Liver (tissue), 9 donors: Measurements from ENCODE around the gene PPP2R2C. TPM values are rescaled to one million over a fixed set of nuclear protein-coding genes. Genes with fewer than 3 reads are reported as not detected.

Source experiments
- DNase-seq: peaks from one replicate; pipeline ENCODE4 v3.0.0-alpha.2; 2017; ENCODE audit warnings: low spot score
- H3K27ac ChIP-seq, 2 donors: one replicate each; pipeline ENCODE4 v1.7.0; 2013; ENCODE audit warnings: inconsistent platforms in 2 of 2, low read length in 2 of 2, control low read depth in 1 of 2, low read depth in 1 of 2, mild to moderate bottlenecking in 1 of 2
- H3K27me3 ChIP-seq, 4 donors: one replicate each; pipeline versions ENCODE4 v1.6.1 to v1.7.0; 2013; ENCODE audit warnings: low read length in 3 of 4, inconsistent platforms in 1 of 4, mild to moderate bottlenecking in 1 of 4, moderate library complexity in 1 of 4; ENCODE audit not compliant: control insufficient read depth in 4 of 4, insufficient read depth in 4 of 4
- H3K36me3 ChIP-seq, 4 donors: one replicate each; pipeline versions ENCODE4 v1.6.1 to v1.7.0; 2013; ENCODE audit warnings: low read length in 3 of 4, mild to moderate bottlenecking in 3 of 4, low read depth in 1 of 4, moderate library complexity in 1 of 4; ENCODE audit not compliant: control insufficient read depth in 4 of 4, insufficient read depth in 3 of 4
- H3K4me1 ChIP-seq, 4 donors: one replicate each; pipeline versions ENCODE4 v1.6.1 to v1.7.0; 2013; ENCODE audit warnings: low read length in 3 of 4, mild to moderate bottlenecking in 3 of 4, moderate library complexity in 1 of 4; ENCODE audit not compliant: control insufficient read depth in 4 of 4, insufficient read depth in 4 of 4
- H3K4me3 ChIP-seq, 3 donors: one replicate each; pipeline versions ENCODE4 v1.6.1 to v1.7.0; 2013; ENCODE audit warnings: low read length in 3 of 3, control low read depth in 1 of 3, low read depth in 1 of 3, mild to moderate bottlenecking in 1 of 3
- H3K9ac ChIP-seq, 2 donors: one replicate each; pipeline ENCODE4 v1.7.0; 2013; ENCODE audit warnings: low read length in 2 of 2, mild to moderate bottlenecking in 2 of 2, moderate library complexity in 2 of 2, control low read depth in 1 of 2, low read depth in 1 of 2
- H3K9me3 ChIP-seq, 4 donors: one replicate each; pipeline versions ENCODE4 v1.6.1 to v1.7.0; 2013; ENCODE audit warnings: low read length in 3 of 4; ENCODE audit not compliant: control insufficient read depth in 4 of 4
- EGR1 ChIP-seq, 2 donors: IDR thresholded peaks; 2 replicates each; pipeline ENCODE4 v1.6.1; 2016 to 2018; ENCODE audit warnings: antibody characterized with exemption in 2 of 2, low read depth in 2 of 2
- FOXA1 ChIP-seq: IDR thresholded peaks from 2 replicates; pipeline ENCODE4 v1.6.1; 2016; ENCODE audit warnings: antibody characterized with exemption
- FOXA2 ChIP-seq: IDR thresholded peaks from 2 replicates; pipeline ENCODE4 v1.6.1; 2016; ENCODE audit warnings: antibody characterized with exemption
- GABPA ChIP-seq, 2 donors: IDR thresholded peaks in 1 of 2; conservative IDR thresholded peaks in 1 of 2; 2 replicates each; pipeline ENCODE4 v1.6.1; 2016; ENCODE audit warnings: antibody characterized with exemption in 2 of 2, mild to moderate bottlenecking in 1 of 2, moderate library complexity in 1 of 2
- HNF4A ChIP-seq, 2 donors: conservative IDR thresholded peaks; 2 replicates each; pipeline ENCODE4 v1.6.1; 2016; ENCODE audit warnings: antibody characterized with exemption in 2 of 2, mild to moderate bottlenecking in 2 of 2
- HNF4G ChIP-seq: IDR thresholded peaks from 2 replicates; pipeline ENCODE4 v1.6.1; 2016; ENCODE audit warnings: antibody characterized with exemption
- JUND ChIP-seq, 2 donors: IDR thresholded peaks; 2 replicates each; pipeline ENCODE4 v1.6.1; 2016; ENCODE audit warnings: antibody characterized with exemption in 2 of 2
- NR2F2 ChIP-seq: IDR thresholded peaks from 2 replicates; pipeline ENCODE4 v1.6.1; 2016; ENCODE audit warnings: antibody characterized with exemption
- RAD21 ChIP-seq, 2 donors: IDR thresholded peaks; 2 replicates each; pipeline ENCODE4 v1.6.1; 2016; ENCODE audit warnings: antibody characterized with exemption in 2 of 2, mild to moderate bottlenecking in 2 of 2
- RXRA ChIP-seq, 2 donors: IDR thresholded peaks; 2 replicates each; pipeline ENCODE4 v1.6.1; 2017 to 2018; ENCODE audit warnings: antibody characterized with exemption in 2 of 2, mild to moderate bottlenecking in 1 of 2
- SP1 ChIP-seq: IDR thresholded peaks from 2 replicates; pipeline ENCODE4 v1.6.1; 2018; ENCODE audit warnings: antibody characterized with exemption, mild to moderate bottlenecking
- TAF1 ChIP-seq: conservative IDR thresholded peaks from 2 replicates; pipeline ENCODE4 v1.6.1; 2016; ENCODE audit warnings: antibody characterized with exemption, mild to moderate bottlenecking
- YY1 ChIP-seq: IDR thresholded peaks from 2 replicates; pipeline ENCODE4 v1.6.1; 2016; ENCODE audit warnings: antibody characterized with exemption, mild to moderate bottlenecking
- WGBS: extraction: QIAGEN DNeasy Blood & Tissue Kit; methylation state at CpG from one replicate; pipeline ENCODE4 v1.1.7; 2013; 5-methylcytosine and 5-hydroxymethylcytosine counted together
- polyA plus RNA-seq, 2 donors: library from polyadenylated mRNA; stranded (reverse) in 1 of 2; unstranded in 1 of 2; fragments of 200-250 nt in 1 of 2; fragments of >200 nt in 1 of 2; fragmentation: Nextera tagmentation in 1 of 2; extraction: Ambion mirVana in 1 of 2; gene quantifications; one replicate each; pipeline versions ENCODE4 v1.2.1 to v1.2.3, GENCODE V29; 2013 to 2015
- total RNA-seq, 2 donors: library from RNA; depleted of rRNA; stranded (reverse); fragments of >200 nt; gene quantifications; one replicate each; pipeline ENCODE4 v1.2.3, GENCODE V29; 2014
- TF ChIP-seq, protein P1 (sequence below): IDR thresholded peaks from 2 replicates; pipeline ENCODE4 v1.6.1; 2016; ENCODE audit warnings: antibody characterized with exemption
- TF ChIP-seq, protein P2 (sequence below): IDR thresholded peaks from 2 replicates; pipeline ENCODE4 v1.6.1; 2016; ENCODE audit warnings: antibody characterized with exemption
- TF ChIP-seq, protein P3 (sequence below): IDR thresholded peaks from 2 replicates; pipeline ENCODE4 v1.6.1; 2016; ENCODE audit warnings: antibody characterized with exemption
- TF ChIP-seq, protein P4 (sequence below): fragments of 150-350 bp; IDR thresholded peaks from 2 replicates; pipeline ENCODE4 v1.5.1; 2017; ENCODE audit warnings: improper control_type of control experiment, low read depth, low read length; ENCODE audit not compliant: missing input control
- donor health status: healthy.
- donor health status: healthy.
- donor health status: healthy.
- donor health status: healthy.
- donor health status: healthy.

Gene PPP2R2C
- total and polyA plus RNA-seq, 4 donors: under 0.01 to 0.01 TPM; not detected in 2

DNA sequence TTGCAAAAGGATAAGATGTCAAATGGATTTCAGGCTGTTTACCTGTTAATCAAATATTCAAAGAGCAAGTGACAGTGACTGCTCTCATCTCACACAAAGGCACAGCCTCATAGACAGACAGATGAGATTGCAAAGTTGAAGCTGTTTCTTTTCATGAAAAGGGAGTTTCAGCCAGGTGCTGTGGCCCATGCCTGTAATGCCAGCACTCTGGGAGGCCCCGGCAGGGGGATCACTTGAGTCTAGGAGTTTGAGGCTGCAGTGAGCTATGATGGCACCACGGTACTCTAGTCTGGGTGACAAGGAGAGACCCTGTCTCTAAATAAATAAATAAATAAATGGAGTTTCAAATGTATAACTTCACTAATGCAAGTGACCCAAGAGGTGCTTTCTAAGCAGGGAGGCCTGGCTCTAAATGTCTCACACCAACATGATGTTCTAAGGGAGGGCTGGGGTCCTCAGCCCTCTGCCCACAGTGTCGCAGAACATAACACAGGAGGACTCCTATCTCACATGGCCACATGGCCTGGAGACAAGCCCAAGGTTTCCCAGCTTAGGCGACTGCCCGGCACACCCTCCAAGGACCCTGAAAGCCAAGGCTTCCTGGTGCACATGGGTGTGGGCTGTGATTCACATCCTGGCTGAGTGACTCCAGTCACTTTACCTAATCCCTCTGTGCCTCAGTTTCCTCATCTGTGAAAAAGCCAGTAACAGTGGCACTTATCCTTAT, 26.8 kb downstream of the PPP2R2C start:
- 84% methylated on average over 5 of the region's 5 CpGs for WGBS
- no peaks in the 10 kb centered on the region for H3K4me1 ChIP-seq
- no peaks in the 10 kb centered on the region for H3K36me3 ChIP-seq
- H3K27me3 ChIP-seq: peaks cover 0 to 5% (median 1%) of the 10 kb centered on the region in 4 donors
- no peak for TF ChIP-seq NR2F2
- TF ChIP-seq TAF1: no peak
- TF ChIP-seq JUND (IDR thresholded peaks at IDR 0.05): no peak
- TF ChIP-seq YY1: no peak
- no peak for TF ChIP-seq GABPA (IDR thresholded peaks at IDR 0.05 in 1 of 2, conservative IDR thresholded peaks at IDR 0.05 in 1 of 2)
- TF ChIP-seq HNF4A (conservative IDR thresholded peaks at IDR 0.05): no peak
- TF ChIP-seq FOXA2: no peak
- TF ChIP-seq SP1: no peak
- TF ChIP-seq, protein P1, sequence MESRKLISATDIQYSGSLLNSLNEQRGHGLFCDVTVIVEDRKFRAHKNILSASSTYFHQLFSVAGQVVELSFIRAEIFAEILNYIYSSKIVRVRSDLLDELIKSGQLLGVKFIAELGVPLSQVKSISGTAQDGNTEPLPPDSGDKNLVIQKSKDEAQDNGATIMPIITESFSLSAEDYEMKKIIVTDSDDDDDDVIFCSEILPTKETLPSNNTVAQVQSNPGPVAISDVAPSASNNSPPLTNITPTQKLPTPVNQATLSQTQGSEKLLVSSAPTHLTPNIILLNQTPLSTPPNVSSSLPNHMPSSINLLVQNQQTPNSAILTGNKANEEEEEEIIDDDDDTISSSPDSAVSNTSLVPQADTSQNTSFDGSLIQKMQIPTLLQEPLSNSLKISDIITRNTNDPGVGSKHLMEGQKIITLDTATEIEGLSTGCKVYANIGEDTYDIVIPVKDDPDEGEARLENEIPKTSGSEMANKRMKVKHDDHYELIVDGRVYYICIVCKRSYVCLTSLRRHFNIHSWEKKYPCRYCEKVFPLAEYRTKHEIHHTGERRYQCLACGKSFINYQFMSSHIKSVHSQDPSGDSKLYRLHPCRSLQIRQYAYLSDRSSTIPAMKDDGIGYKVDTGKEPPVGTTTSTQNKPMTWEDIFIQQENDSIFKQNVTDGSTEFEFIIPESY: no peak
- no peak for TF ChIP-seq FOXA1
- TF ChIP-seq EGR1 (IDR thresholded peaks at IDR 0.05; ENCODE audit: low read depth in 2 of 2): no peak
- TF ChIP-seq HNF4G: no peak
- TF ChIP-seq, protein P2, sequence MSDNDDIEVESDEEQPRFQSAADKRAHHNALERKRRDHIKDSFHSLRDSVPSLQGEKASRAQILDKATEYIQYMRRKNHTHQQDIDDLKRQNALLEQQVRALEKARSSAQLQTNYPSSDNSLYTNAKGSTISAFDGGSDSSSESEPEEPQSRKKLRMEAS: no peak
- no peak for TF ChIP-seq RXRA (IDR thresholded peaks at IDR 0.05)
- TF ChIP-seq, protein P3, sequence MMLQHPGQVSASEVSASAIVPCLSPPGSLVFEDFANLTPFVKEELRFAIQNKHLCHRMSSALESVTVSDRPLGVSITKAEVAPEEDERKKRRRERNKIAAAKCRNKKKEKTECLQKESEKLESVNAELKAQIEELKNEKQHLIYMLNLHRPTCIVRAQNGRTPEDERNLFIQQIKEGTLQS: no peak
- no peak overlapping the region for H3K9ac ChIP-seq
- H3K27ac ChIP-seq: no peak overlapping the region
- no peak for DNase-seq
- H3K9me3 ChIP-seq: no peaks in the 10 kb centered on the region
- H3K4me3 ChIP-seq: no peak overlapping the region

DNA sequence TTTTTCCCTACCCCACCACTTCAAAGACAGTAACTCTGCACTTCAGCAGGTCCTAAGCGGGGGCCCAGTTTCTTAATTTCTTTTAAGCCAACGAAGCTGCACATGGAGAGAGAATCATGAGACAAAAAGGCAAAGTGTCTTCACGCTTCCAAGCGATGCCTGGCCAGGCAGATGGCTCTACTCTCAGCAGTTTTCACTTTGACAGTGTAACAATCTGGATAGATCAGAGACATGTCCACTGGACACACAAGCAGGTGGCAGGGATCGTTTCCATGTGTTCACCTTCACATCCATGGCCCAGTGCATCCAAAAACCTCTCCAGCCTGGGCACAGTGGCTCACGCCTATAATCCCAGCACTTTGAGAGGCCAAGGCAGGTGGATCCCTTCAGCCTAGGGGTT, 27.8 kb downstream of the PPP2R2C start:
- peaks cover 0 to 5% (median 1%) of the 10 kb centered on the region in 4 donors for H3K27me3 ChIP-seq
- DNase-seq: no peak
- TF ChIP-seq JUND (IDR thresholded peaks at IDR 0.05): no peak
- TF ChIP-seq, protein P4, sequence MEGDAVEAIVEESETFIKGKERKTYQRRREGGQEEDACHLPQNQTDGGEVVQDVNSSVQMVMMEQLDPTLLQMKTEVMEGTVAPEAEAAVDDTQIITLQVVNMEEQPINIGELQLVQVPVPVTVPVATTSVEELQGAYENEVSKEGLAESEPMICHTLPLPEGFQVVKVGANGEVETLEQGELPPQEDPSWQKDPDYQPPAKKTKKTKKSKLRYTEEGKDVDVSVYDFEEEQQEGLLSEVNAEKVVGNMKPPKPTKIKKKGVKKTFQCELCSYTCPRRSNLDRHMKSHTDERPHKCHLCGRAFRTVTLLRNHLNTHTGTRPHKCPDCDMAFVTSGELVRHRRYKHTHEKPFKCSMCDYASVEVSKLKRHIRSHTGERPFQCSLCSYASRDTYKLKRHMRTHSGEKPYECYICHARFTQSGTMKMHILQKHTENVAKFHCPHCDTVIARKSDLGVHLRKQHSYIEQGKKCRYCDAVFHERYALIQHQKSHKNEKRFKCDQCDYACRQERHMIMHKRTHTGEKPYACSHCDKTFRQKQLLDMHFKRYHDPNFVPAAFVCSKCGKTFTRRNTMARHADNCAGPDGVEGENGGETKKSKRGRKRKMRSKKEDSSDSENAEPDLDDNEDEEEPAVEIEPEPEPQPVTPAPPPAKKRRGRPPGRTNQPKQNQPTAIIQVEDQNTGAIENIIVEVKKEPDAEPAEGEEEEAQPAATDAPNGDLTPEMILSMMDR: no peak
- no peak for TF ChIP-seq TAF1
- no peak for TF ChIP-seq FOXA2
- TF ChIP-seq NR2F2: no peak
- no peak for TF ChIP-seq GABPA (IDR thresholded peaks at IDR 0.05 in 1 of 2, conservative IDR thresholded peaks at IDR 0.05 in 1 of 2)
- TF ChIP-seq HNF4G: no peak
- no peak for TF ChIP-seq RAD21 (IDR thresholded peaks at IDR 0.05)
- no peak for TF ChIP-seq RXRA (IDR thresholded peaks at IDR 0.05)
- TF ChIP-seq, protein P3: no peak
- no peak for TF ChIP-seq FOXA1
- no peak overlapping the region for H3K9ac ChIP-seq
- no peaks in the 10 kb centered on the region for H3K4me1 ChIP-seq
- no peaks in the 10 kb centered on the region for H3K9me3 ChIP-seq
- no peak overlapping the region for H3K27ac ChIP-seq
- whole genome bisulfite sequencing: 74% methylated on average over 6 of the region's 6 CpGs
- no peaks in the 10 kb centered on the region for H3K36me3 ChIP-seq
- H3K4me3 ChIP-seq: no peak overlapping the region
